Measurements from ENCODE around the gene ALDH2.
A peak's percentile ranks its signal among the peaks of the same experiment; 100 is the strongest.

ALDH2 gene

DNA sequence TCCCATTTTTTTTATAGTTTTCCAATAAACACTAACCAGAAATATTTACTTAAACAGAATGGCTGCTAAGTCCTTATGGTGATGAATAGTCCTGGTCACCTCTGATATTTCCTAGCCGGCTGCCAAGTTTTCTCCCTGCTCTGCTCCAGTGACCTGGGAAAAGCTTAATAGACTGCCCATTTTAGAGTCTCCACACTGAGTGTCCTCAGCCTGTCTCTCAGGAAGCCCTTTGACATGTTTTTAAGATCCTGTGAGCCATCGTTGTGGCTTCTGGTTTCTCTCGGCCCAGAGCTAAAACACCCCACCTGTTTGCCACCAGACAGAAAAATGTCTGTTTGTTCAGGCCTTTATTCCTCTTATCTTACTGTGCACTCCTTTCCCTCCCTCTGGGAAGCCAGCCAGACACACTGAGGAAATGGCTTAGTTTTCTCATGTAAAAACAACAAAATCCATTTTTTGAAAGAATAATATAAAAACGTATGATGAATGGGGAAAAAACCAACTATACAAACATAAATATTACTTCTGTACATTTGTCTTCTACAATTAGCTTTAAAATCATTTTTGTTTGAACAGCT lies 25.4 kb upstream of the ALDH2 start (continued):
- TF ChIP-seq ZFP30 (CRISPR knock-in tag; IDR thresholded peaks at IDR 0.05) (no peak), ISL1 (CRISPR knock-in tag; IDR thresholded peaks at IDR 0.05) (no peak), TCF4 (CRISPR knock-in tag; IDR thresholded peaks at IDR 0.05; ENCODE audit: borderline replicate concordance) (peak; percentile 79; the same call in 1 of the 2 replicates), RARB (CRISPR knock-in tag; IDR thresholded peaks at IDR 0.05) (no peak), ZFP3 (CRISPR knock-in tag; IDR thresholded peaks at IDR 0.05) (no peak)

DNA sequence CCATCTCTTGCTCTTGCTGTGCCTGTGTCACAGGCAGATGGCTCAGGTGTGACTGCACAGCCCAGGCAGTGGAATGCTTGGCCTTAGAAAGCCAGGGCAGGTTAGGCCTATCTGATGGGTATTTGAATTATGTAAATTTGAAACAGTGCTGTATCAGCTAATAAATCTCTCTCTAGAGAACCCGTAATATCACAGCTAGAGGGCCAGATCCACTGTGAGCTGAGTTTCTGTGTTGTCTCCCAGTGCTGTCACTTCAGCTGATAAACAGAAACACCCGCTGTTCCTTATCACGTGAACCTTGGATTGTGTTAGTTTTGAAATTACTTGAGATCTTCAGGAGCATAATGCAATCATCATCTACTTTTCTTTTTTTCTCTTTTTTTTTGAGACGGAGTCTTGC lies 21.5 kb upstream of the ALDH2 start:
- ATAC-seq, result no peak
- TF ChIP-seq ZNF8 (CRISPR knock-in tag; IDR thresholded peaks at IDR 0.05) (no peak), ZFP3 (CRISPR knock-in tag; IDR thresholded peaks at IDR 0.05) (no peak), PATZ1 (CRISPR knock-in tag; IDR thresholded peaks at IDR 0.05; ENCODE audit: borderline replicate concordance) (no peak), ZC3H10 (CRISPR knock-in tag; IDR thresholded peaks at IDR 0.05) (no peak)

- ATAC-seq, result no peak
- TF ChIP-seq ZNF8 (CRISPR knock-in tag; IDR thresholded peaks at IDR 0.05) (no peak), ZNF565 (CRISPR knock-in tag; conservative IDR thresholded peaks at IDR 0.05; ENCODE audit: low read depth) (no peak), PATZ1 (CRISPR knock-in tag; IDR thresholded peaks at IDR 0.05; ENCODE audit: borderline replicate concordance) (no peak), RARB (CRISPR knock-in tag; IDR thresholded peaks at IDR 0.05) (no peak), ISL1 (CRISPR knock-in tag; IDR thresholded peaks at IDR 0.05) (no peak), TCF4 (CRISPR knock-in tag; IDR thresholded peaks at IDR 0.05; ENCODE audit: borderline replicate concordance) (no peak)
Measured at GRCh38 chr12:111747333-111747732, 19.4 kb upstream of the ALDH2 start.

- ATAC-seq, result no peak
- TF ChIP-seq TSHZ2 (CRISPR knock-in tag; IDR thresholded peaks at IDR 0.05) (no peak), ZC3H10 (CRISPR knock-in tag; IDR thresholded peaks at IDR 0.05) (no peak), ZFP3 (CRISPR knock-in tag; IDR thresholded peaks at IDR 0.05) (no peak), OSR1 (CRISPR knock-in tag; IDR thresholded peaks at IDR 0.05) (no peak), PPARA (CRISPR knock-in tag; IDR thresholded peaks at IDR 0.05; ENCODE audit: borderline replicate concordance) (no peak), RARB (CRISPR knock-in tag; IDR thresholded peaks at IDR 0.05) (no peak)
Measured at GRCh38 chr12:111748151-111748672, 18.5 kb upstream of the ALDH2 start.

GRCh38 chr12:111748867-111749266 lies 17.9 kb upstream of the ALDH2 start:
- ATAC-seq, result no peak

More at GRCh38 chr12:111748867-111749266, 17.9 kb upstream of the ALDH2 start:
- TF ChIP-seq ZNF8 (CRISPR knock-in tag; IDR thresholded peaks at IDR 0.05), result no peak
- no peak for TF ChIP-seq TOX (CRISPR knock-in tag; IDR thresholded peaks at IDR 0.05; ENCODE audit: borderline replicate concordance)
- no peak for TF ChIP-seq ISL1 (CRISPR knock-in tag; IDR thresholded peaks at IDR 0.05)
- TF ChIP-seq BACH2 (CRISPR knock-in tag; IDR thresholded peaks at IDR 0.05; ENCODE audit: borderline replicate concordance), result no peak
- no peak for TF ChIP-seq SNAI2 (CRISPR knock-in tag; IDR thresholded peaks at IDR 0.05)
- no peak for TF ChIP-seq ZNF70 (CRISPR knock-in tag; IDR thresholded peaks at IDR 0.05)
- no peak for TF ChIP-seq POU6F1 (CRISPR knock-in tag; IDR thresholded peaks at IDR 0.05; ENCODE audit: borderline replicate concordance, low read depth)
- TF ChIP-seq, protein P1, sequence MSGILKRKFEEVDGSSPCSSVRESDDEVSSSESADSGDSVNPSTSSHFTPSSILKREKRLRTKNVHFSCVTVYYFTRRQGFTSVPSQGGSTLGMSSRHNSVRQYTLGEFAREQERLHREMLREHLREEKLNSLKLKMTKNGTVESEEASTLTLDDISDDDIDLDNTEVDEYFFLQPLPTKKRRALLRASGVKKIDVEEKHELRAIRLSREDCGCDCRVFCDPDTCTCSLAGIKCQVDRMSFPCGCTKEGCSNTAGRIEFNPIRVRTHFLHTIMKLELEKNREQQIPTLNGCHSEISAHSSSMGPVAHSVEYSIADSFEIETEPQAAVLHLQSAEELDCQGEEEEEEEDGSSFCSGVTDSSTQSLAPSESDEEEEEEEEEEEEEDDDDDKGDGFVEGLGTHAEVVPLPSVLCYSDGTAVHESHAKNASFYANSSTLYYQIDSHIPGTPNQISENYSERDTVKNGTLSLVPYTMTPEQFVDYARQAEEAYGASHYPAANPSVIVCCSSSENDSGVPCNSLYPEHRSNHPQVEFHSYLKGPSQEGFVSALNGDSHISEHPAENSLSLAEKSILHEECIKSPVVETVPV (CRISPR knock-in tag; IDR thresholded peaks at IDR 0.05), result no peak
- no peak for TF ChIP-seq ARNTL (CRISPR knock-in tag; IDR thresholded peaks at IDR 0.05; ENCODE audit: borderline replicate concordance, low read depth)
- TF ChIP-seq OSR1 (CRISPR knock-in tag; IDR thresholded peaks at IDR 0.05), result no peak
- TF ChIP-seq RARB (CRISPR knock-in tag; IDR thresholded peaks at IDR 0.05), result no peak
